HepG2 (cell line): ENCODE measurements around the gene HILPDA. TPM values are rescaled to one million over a fixed set of nuclear protein-coding genes. Genes with fewer than 3 reads are reported as not detected.

Source experiments
- ATAC-seq: fragments of 200-7000 bp; cut with Tn5 transposase; 3 replicates; pipeline ENCODE4 v1.9.1; 2020; ENCODE audit warnings: mild to moderate bottlenecking, moderate library complexity
- BruUV-seq: library from RNA; stranded (reverse); fragments of 400-500 nt; replicated peaks from 2 replicates; lab custom pipeline; 2021; lab: Mats Ljungman, UMichigan
- CTCF ChIA-PET: fragments of 300-600 bp; formaldehyde crosslinking; extraction: SDS; loops from one replicate; lab custom pipeline; 2021; ENCODE audit warnings: low total read pairs, inconsistent platforms, low intra/inter-chr PET ratio; lab: Yijun Ruan, JAX
- POLR2A ChIA-PET: fragments of 350-600 bp; sonication (Branson Sonifier 250); formaldehyde crosslinking; loops from one replicate; lab custom pipeline; 2020; ENCODE audit warnings: antibody characterized with exemption, inconsistent platforms; lab: Yijun Ruan, JAX
- DNase-seq: peaks from one replicate; pipeline ENCODE4 v3.0.0-alpha.2; 2015; ENCODE audit warnings: low spot score
- FAIRE-seq: peaks from 3 replicates; lab custom pipeline; 2011; peaks lifted over from hg19 to GRCh38; lab: Jason Lieb, UNC
- H2AFZ ChIP-seq: one replicate; pipeline ENCODE4 v1.6.1; 2011; ENCODE audit warnings: low read length, inconsistent platforms
- H3K27ac ChIP-seq: fragments of 300-600 bp; 3 replicates; pipeline ENCODE4 v1.8.0; 2011; ENCODE audit warnings: mixed run types, mild to moderate bottlenecking, mixed read lengths, low read length, inconsistent platforms; ENCODE audit not compliant: insufficient read depth; ENCODE audit errors: extremely low read length
- H3K27me3 ChIP-seq, 2 experiments: fragments of 200-600 bp in 1 of 2; 2 replicates in 1 of 2; 3 replicates in 1 of 2; pipeline versions ENCODE4 v1.6.0 to v1.8.0; 2011; ENCODE audit warnings: low read length in 2 of 2, mild to moderate bottlenecking in 2 of 2, moderate library complexity in 2 of 2, inconsistent platforms in 1 of 2; ENCODE audit not compliant: insufficient read depth in 2 of 2, control insufficient read depth in 1 of 2
- H3K36me3 ChIP-seq, 2 experiments: fragments of 200-600 bp in 1 of 2; replicated peaks in 1 of 2; 2 replicates in 1 of 2; 3 replicates in 1 of 2; pipeline versions ENCODE4 v1.5.1 to v1.8.0; 2011; ENCODE audit warnings: low read length in 2 of 2, inconsistent platforms in 1 of 2; ENCODE audit not compliant: insufficient read depth in 2 of 2, control insufficient read depth in 1 of 2
- H3K4me1 ChIP-seq: 2 replicates; pipeline ENCODE4 v1.5.1; 2012; ENCODE audit warnings: low read length, inconsistent platforms; ENCODE audit not compliant: insufficient read depth
- H3K4me2 ChIP-seq: 2 replicates; pipeline ENCODE4 v1.6.0; 2011; ENCODE audit warnings: low read depth, low read length, inconsistent platforms
- H3K4me3 ChIP-seq, 3 experiments: fragments of 200-600 bp in 1 of 3; sonication (generic), shearing (Covaris generic) in 1 of 3; replicated peaks in 1 of 3; 2 replicates each; pipeline ENCODE4 v1.5.1; 2011 to 2016; ENCODE audit warnings: low read length in 3 of 3, inconsistent platforms in 2 of 3, low read depth in 2 of 3, mild to moderate bottlenecking in 2 of 3, control low read depth in 1 of 3, mixed read lengths in 1 of 3; ENCODE audit not compliant: insufficient read depth in 1 of 3
- H3K79me2 ChIP-seq: one replicate; pipeline ENCODE4 v1.6.1; 2011; ENCODE audit warnings: low read length, inconsistent platforms; ENCODE audit not compliant: insufficient read depth
- H3K9ac ChIP-seq: 2 replicates; pipeline ENCODE4 v1.6.0; 2011; ENCODE audit warnings: mild to moderate bottlenecking, low read depth, low read length, inconsistent platforms; ENCODE audit not compliant: insufficient read depth
- H3K9me3 ChIP-seq: 2 replicates; pipeline ENCODE4 v1.5.1; 2012; ENCODE audit warnings: mild to moderate bottlenecking, low read length
- H4K20me1 ChIP-seq: 2 replicates; pipeline ENCODE4 v1.6.0; 2011; ENCODE audit warnings: inconsistent platforms, mild to moderate bottlenecking, low read length, moderate library complexity; ENCODE audit not compliant: insufficient read depth
- ADNP ChIP-seq: sonication (generic); formaldehyde crosslinking; IDR thresholded peaks from 2 replicates; pipeline ENCODE4 v1.4.0; 2020; ENCODE audit warnings: missing genetic modification reagents
- ATM ChIP-seq: fragments of 450-650 bp; IDR thresholded peaks from 2 replicates; pipeline ENCODE4 v1.7.1; 2017; ENCODE audit warnings: mild to moderate bottlenecking, borderline replicate concordance
- EP300 ChIP-seq, 3 experiments: sonication (generic) in 1 of 3; formaldehyde crosslinking in 1 of 3; IDR thresholded peaks; 2 replicates each; pipeline versions ENCODE4 v1.5.1 to v1.6.1; 2011 to 2020; ENCODE audit warnings: low read depth in 2 of 3, low read length in 2 of 3, borderline replicate concordance in 1 of 3, improper control_type of control experiment in 1 of 3, mild to moderate bottlenecking in 1 of 3, missing genetic modification reagents in 1 of 3, moderate library complexity in 1 of 3
- KMT2A ChIP-seq: sonication (generic); formaldehyde crosslinking; IDR thresholded peaks from 2 replicates; pipeline ENCODE4 v1.4.0; 2020; ENCODE audit warnings: missing genetic modification reagents
- NFE2L2 ChIP-seq: fragments of 150-350 bp; IDR thresholded peaks from 2 replicates; pipeline ENCODE4 v1.6.1; 2014; ENCODE audit warnings: low read length
- ZGPAT ChIP-seq: IDR thresholded peaks from 2 replicates; pipeline ENCODE4 v1.6.1; 2016; ENCODE audit warnings: mild to moderate bottlenecking
- ZNF138 ChIP-seq: sonication (generic); formaldehyde crosslinking; IDR thresholded peaks from 2 replicates; pipeline ENCODE4 v1.5.0; 2020; ENCODE audit warnings: mild to moderate bottlenecking, low read depth, missing genetic modification reagents
- ZNF432 ChIP-seq: sonication (generic); formaldehyde crosslinking; IDR thresholded peaks from 2 replicates; pipeline ENCODE4 v1.5.0; 2020; ENCODE audit warnings: missing genetic modification reagents, mild to moderate bottlenecking, borderline replicate concordance
- ZNF44 ChIP-seq: sonication (generic); formaldehyde crosslinking; IDR thresholded peaks from 2 replicates; pipeline ENCODE4 v1.5.1; 2020; ENCODE audit warnings: mild to moderate bottlenecking, missing genetic modification reagents
- ZNF607 ChIP-seq: sonication (generic); formaldehyde crosslinking; IDR thresholded peaks from 2 replicates; pipeline ENCODE4 v1.5.1; 2020; ENCODE audit warnings: missing genetic modification reagents, mild to moderate bottlenecking, borderline replicate concordance
- ZNF776 ChIP-seq: sonication (generic); formaldehyde crosslinking; IDR thresholded peaks from 2 replicates; pipeline ENCODE4 v1.4.0; 2020; ENCODE audit warnings: mild to moderate bottlenecking, missing genetic modification reagents
- WGBS: methylation state at CpG from one replicate; pipeline ENCODE4 v1.1.6; 2017; ENCODE audit warnings: low lambda C conversion rate; 5-methylcytosine and 5-hydroxymethylcytosine counted together
- in situ Hi-C: cut with HindIII; loops from 2 replicates; pipeline ENCODE4 v1.10.0; 2017; ENCODE audit warnings: low pct_unique_long_range_greater_than_20kb; ENCODE audit not compliant: extremely low pct_ligation_motif_present
- intact Hi-C: fragments of 100-400 bp; cut with micrococcal nuclease; formaldehyde crosslinking; loops from one replicate; pipeline ENCODE4 v1.10.0; 2022; ENCODE audit not compliant: unreplicated experiment
- polyA plus RNA-seq, 8 experiments: library from polyadenylated mRNA; depleted of rRNA in 3 of 8; stranded (reverse) in 7 of 8; unstranded in 1 of 8; fragments of >200 nt; fragmentation: Illumina TruSeq in 4 of 8; extraction: Trizol in 4 of 8; gene quantifications; 2 replicates each; pipeline versions ENCODE4 v1.2.1 to v1.2.3, GENCODE V29; 2011 to 2016; ENCODE audit warnings: low read depth in 4 of 8, missing spikeins in 1 of 8, mixed read lengths in 1 of 8; ENCODE audit not compliant: insufficient read depth in 1 of 8
- total RNA-seq, 5 experiments: library from RNA; depleted of rRNA; stranded (reverse); fragments of >200 nt; fragmentation: Illumina TruSeq; extraction: Trizol; gene quantifications; 2 replicates each; pipeline ENCODE4 v1.2.3, GENCODE V29; 2016; ENCODE audit warnings: low read depth in 1 of 5
- TF ChIP-seq, protein P1 (sequence below): IDR thresholded peaks from 2 replicates; pipeline ENCODE4 v1.6.1; 2018; ENCODE audit warnings: missing genetic modification reagents, mild to moderate bottlenecking, missing compliant biosample characterization
- TF ChIP-seq, protein P2 (sequence below): sonication (generic); formaldehyde crosslinking; IDR thresholded peaks from 2 replicates; pipeline ENCODE4 v1.4.0; 2020; ENCODE audit warnings: missing genetic modification reagents

HILPDA gene
- total and polyA plus RNA-seq, 2 of the 13 experiments (the other 11 are each of a cell fraction or from before 2014, with no cell fraction given), result 11.1 to 44.0 TPM

DNA sequence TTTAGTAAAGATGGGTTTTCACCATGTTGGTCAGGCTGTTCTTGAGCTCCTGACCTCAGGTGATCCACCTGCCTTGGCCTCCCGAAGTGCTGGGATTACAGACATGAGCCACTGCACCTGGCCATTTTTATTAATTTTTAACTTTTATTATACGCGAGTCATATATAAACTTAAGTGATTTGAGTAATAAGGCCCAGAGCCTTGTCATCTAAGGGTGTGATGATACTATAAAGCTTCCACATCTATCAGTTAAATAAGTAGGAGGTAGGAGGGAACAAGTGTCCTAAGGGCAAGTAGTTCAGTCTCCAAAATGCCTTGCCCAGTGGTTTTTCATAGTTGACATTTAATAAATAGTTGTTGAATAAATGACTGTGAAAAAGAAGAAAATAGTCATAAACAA is 13.3 kb upstream of the HILPDA start:
- Histone ChIP-seq H4K20me1 (no peaks in the 10 kb centered on the region), H3K4me3 (no peak overlapping the region), H2AFZ (no peak overlapping the region), H3K4me2 (no peak overlapping the region), H3K79me2 (no peaks in the 10 kb centered on the region), H3K27me3 (peaks cover 0 to 14% of the 10 kb centered on the region in 2 experiments; a peak in 2 of 5 replicates), H3K9me3 (no peaks in the 10 kb centered on the region), H3K27ac (no peak overlapping the region), H3K9ac (no peak overlapping the region), H3K36me3 (no peaks in the 10 kb centered on the region), H3K4me1 (peaks cover 17% of the 10 kb centered on the region)
- intact Hi-C loops, result no loop called here
- ATAC-seq, result no peak
- FAIRE-seq, result no peak
- no peak for DNase-seq
- no TSS peak for BruUV-seq
- WGBS, result 58% methylated on average over 3 of the region's 3 CpGs
- ChIA-PET POLR2A (interaction anchor here (0.8 kb wide), 1 partner anchor 11 kb away, joined by 3 read pairs; no protein-coding TSS in a partner anchor), CTCF (no interaction called here)
- in situ Hi-C loops, result loop anchor here (25.0 kb wide), 1 partner anchor 445 kb away; no protein-coding TSS in a partner anchor
- TF ChIP-seq ZNF138, result no peak
- no peak for TF ChIP-seq EP300 (IDR thresholded peaks at IDR 0.05; ENCODE audit: low read depth in 2 of 2, low read length in 2 of 2)
- TF ChIP-seq EP300 (CRISPR knock-in tag; IDR thresholded peaks at IDR 0.05; ENCODE audit: borderline replicate concordance), result no peak
- no peak for TF ChIP-seq ZNF776 (CRISPR knock-in tag)
- no peak for TF ChIP-seq ZNF607 (CRISPR knock-in tag)
- no peak for TF ChIP-seq ZGPAT
- TF ChIP-seq, protein P1, sequence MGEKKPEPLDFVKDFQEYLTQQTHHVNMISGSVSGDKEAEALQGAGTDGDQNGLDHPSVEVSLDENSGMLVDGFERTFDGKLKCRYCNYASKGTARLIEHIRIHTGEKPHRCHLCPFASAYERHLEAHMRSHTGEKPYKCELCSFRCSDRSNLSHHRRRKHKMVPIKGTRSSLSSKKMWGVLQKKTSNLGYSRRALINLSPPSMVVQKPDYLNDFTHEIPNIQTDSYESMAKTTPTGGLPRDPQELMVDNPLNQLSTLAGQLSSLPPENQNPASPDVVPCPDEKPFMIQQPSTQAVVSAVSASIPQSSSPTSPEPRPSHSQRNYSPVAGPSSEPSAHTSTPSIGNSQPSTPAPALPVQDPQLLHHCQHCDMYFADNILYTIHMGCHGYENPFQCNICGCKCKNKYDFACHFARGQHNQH, result no peak
- TF ChIP-seq ZNF44 (CRISPR knock-in tag), result no peak
- TF ChIP-seq ATM, result no peak
- TF ChIP-seq KMT2A, result no peak
- TF ChIP-seq NFE2L2, result no peak
- TF ChIP-seq ZNF432 (CRISPR knock-in tag), result no peak
- TF ChIP-seq ADNP (CRISPR knock-in tag), result no peak
- TF ChIP-seq, protein P2, sequence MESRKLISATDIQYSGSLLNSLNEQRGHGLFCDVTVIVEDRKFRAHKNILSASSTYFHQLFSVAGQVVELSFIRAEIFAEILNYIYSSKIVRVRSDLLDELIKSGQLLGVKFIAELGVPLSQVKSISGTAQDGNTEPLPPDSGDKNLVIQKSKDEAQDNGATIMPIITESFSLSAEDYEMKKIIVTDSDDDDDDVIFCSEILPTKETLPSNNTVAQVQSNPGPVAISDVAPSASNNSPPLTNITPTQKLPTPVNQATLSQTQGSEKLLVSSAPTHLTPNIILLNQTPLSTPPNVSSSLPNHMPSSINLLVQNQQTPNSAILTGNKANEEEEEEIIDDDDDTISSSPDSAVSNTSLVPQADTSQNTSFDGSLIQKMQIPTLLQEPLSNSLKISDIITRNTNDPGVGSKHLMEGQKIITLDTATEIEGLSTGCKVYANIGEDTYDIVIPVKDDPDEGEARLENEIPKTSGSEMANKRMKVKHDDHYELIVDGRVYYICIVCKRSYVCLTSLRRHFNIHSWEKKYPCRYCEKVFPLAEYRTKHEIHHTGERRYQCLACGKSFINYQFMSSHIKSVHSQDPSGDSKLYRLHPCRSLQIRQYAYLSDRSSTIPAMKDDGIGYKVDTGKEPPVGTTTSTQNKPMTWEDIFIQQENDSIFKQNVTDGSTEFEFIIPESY (CRISPR knock-in tag), result no peak
